NOMO-1 treated with DMSO at 0.1 percent for 48 hours (cell line): ENCODE results near the gene ARGFX.
"Not testable (repeated sequence)": the region's sequence is repeated elsewhere in the genome, so short reads cannot be mapped to it uniquely, and the experiment has no call there.

ENCODE experiments used
- DNase-seq: peaks from one replicate; lab custom pipeline; 2025; ENCODE audit not compliant: unreplicated experiment; lab: John Stamatoyannopoulos, UW

Gene ARGFX

GRCh38 chr3:121598564-121598963 is 30.8 kb downstream of the ARGFX start:
- no peak for DNase-seq

- DNase-seq, result not testable (repeated sequence)
Observed at GRCh38 chr3:121599900-121600299, 32.2 kb downstream of the ARGFX start.

GRCh38 chr3:121601212-121601812 is 33.6 kb downstream of the ARGFX start:
- no peak for DNase-seq

- no peak for DNase-seq
Observed at GRCh38 chr3:121604759-121605158, 37.0 kb downstream of the ARGFX start.

DNA sequence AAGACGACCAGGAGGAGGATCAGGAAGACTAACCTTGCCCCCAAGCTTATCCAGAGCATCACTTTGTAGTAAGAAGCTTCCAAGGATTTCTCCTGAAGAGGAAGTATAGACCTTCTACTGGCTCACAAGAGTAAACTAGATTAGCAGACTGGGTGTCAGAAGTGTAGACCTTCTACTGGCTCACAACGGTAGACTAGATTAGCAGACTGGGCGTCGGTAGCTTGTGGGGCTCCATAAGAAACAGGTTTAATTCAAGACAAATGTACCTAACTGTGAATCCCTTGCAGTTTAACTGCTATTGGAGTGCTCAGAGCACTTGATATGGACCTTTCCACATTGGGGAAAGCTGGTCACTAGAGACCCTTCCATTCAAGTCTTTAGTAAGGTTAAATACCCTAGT is 38.4 kb downstream of the ARGFX start:
- no peak for DNase-seq
